Hematopoietic multipotent progenitor cell treated with erythropoietin and hydrocortisone succinate and interleukin-3 and kit ligand, for 15 days (in vitro differentiated cells): ENCODE measurements around the gene MTA3.
"Not testable (repeated sequence)": the region's sequence is repeated elsewhere in the genome, so short reads cannot be mapped to it uniquely, and the experiment has no call there.

Source experiments
- DNase-seq: peaks from one replicate; pipeline ENCODE4 v3.0.0-alpha.2; 2015; ENCODE audit warnings: low spot score

The MTA3 gene

DNA sequence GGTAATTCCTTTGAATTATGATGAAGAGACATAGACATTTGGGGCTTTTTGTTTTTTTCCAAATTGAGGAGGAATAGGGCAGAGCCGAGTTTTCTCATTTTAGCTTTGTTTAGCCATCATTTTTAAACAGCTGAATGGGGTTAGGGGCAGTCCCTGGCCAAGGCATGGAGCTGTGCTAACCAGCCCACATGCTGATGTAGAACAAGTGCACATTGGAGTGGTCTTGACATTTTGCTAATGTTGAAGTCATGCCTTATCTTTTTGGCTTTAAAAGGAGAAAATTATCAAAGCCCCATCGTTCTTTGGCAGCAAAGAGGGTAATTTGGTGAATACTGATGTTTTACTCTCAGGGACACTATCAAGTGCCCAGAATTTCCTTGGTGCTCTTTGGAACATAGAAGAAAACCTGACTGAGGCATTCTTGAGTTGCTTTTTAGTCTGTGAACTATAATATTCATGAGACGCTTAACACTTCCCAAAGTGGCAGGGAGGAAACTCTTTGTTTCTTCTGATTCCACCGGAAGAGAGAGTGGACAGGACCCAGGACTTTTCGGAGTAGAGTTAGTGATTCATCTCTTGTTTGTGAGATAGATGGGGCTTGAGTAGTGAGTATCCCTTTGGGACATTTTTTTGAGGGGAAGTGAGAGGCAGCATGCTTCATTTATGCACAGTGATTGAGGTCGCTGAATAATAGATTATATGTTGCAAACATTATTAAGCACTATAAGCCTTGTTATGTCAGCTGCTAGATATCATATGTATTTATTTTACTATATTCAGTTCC lies 45.0 kb downstream of the MTA3 start:
- no peak for DNase-seq

DNA sequence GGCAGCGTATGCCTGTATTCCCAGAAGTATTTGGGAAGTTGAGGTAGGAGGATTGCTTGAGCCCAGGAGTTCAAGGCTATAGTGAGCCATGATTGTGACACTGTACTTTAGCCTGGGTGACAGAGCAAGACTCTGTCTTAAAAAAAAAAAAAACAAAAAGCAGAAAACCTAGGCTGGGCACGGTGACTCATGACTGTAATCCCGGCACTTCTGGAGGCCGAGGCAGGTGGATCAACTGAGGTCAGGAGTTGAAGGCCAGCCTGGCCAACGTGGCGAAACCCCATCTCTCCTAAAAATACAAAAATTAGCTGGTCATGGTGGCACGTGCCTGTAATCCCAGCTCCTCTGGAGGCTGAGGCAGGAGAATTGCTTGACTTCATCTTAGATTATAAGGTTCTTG lies 46.4 kb downstream of the MTA3 start:
- no peak for DNase-seq

- DNase-seq: no peak
Measured at GRCh38 chr2:42618116-42618515, 49.7 kb downstream of the MTA3 start.

GRCh38 chr2:42618972-42619371 lies 50.5 kb downstream of the MTA3 start:
- DNase-seq: no peak

DNA sequence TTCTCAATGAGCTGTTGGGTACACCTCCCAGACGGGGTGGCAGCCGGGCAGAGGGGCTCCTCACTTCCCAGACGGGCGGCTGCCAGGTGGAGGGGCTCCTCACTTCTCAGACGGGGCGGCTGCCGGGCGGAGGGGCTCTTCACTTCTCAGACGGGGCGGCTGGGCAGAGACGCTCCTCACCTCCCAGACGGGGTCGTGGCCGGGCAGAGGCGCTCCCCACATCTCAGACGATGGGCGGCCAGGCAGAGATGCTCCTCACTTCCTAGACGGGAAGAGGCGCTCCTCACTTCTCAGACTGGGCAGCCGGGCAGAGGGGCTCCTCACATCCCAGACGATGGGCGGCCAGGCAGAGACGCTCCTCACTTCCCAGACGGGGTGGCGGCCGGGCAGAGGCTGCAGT lies 53.2 kb downstream of the MTA3 start:
- DNase-seq: not testable (repeated sequence)

DNA sequence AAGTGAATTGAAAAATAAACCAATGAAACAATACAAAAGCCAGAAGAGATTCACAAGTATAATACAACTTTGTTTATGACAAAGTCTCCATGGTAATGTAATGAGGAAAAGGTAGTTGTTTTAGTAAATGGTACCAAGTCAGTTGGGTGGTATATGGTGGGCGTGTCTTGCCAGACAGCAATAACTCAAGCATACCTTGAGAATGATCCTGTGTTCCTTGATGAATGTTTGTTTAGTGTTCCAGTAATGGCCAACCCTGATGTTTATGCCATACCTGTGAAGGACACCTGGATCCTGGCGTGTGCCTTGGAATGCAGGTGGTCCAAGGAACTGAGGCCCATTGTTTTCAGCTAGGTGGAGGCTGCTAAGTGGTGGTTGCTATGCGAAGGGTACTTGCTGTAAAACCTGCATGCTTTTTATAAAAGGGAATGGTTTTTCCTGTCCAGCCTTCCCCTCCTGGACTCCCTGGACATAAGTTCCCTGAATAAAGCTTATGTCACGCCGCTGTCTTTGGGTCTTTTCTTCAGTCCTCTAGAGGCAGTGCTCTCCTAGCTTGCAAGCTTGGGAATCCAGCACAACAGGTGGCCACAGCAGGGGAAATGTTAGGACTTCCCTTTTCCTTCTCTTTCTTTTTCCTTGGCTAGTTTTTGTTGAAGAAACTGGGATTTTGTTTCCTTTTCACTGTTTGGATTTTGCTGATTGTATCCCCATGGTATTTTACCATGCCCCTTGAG lies 54.7 kb downstream of the MTA3 start:
- DNase-seq: no peak

- no peak for DNase-seq
Measured at GRCh38 chr2:42624047-42624446, 55.6 kb downstream of the MTA3 start.

DNA sequence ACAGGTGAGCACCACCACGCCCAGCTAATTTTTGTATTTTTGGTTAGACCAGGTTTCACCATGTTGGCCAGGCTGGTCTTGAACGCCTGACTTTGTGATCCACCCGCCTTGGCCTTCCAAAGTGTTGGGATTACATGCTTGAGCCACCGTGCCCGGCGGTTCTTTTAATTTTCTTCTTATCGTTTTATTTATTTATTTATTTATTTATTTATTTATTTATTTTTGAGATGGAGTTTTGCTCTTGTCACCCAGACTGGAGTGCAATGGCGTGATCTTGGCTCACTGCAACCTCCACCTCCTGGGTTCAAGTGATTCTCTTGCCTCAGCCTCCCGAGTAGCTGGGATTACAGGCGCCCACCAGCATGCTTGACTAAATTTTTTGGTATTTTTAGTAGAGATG lies 59.6 kb downstream of the MTA3 start:
- DNase-seq: not testable (repeated sequence)

DNA sequence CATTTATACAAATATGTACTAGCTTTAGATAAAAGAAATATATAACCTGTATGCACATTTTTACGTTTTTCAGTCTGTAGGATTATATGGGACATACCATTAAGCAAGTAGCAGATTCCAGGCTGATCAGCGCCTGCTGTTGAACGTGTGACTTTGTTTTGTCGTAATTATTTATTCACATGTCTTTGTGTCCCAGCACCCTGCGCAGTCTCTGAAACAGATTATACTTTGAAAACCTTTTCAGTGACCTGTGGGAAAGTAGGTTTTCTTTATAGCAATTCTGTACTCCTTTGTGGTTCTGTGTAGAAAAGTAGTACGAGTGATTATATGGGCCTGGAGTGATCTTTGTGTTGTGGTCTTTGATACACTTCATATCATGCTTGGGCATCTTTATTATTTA lies 68.5 kb downstream of the MTA3 start:
- DNase-seq: no peak

DNA sequence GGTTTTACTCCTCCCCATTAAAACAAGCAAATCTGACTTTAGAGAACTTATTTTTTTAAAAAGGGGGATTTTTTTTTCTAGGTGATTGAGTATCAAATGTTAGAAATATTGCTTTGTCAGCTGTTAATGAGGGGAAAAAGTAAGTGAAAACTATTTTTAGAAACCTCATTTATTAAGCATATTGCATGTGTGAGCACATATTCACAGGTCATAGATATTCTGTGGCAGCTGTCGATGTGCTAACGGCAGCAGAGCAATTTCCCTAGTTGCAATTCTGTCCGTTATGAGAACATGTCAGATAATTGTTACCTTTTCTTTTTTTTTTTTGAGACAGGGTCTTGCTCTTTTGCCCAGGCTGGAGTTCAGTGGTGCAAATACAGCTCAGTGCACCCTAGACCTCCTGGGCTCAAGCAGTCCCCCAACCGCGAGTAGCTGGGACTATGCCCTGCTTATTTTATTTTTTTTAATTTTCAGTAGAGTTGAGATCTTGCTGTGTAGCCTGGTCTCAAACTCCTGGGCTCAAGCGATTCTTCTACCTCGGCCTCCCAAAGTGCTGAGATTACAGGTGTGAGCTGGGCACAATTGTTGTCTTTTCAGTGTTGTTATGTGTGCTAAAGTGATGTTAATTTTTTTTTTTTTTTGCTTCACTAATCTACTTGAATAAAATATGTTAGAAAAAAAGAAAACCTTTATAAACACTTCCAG lies 69.8 kb downstream of the MTA3 start:
- no peak for DNase-seq

- DNase-seq: no peak
Measured at GRCh38 chr2:42639340-42640077, 71.1 kb downstream of the MTA3 start.

DNA sequence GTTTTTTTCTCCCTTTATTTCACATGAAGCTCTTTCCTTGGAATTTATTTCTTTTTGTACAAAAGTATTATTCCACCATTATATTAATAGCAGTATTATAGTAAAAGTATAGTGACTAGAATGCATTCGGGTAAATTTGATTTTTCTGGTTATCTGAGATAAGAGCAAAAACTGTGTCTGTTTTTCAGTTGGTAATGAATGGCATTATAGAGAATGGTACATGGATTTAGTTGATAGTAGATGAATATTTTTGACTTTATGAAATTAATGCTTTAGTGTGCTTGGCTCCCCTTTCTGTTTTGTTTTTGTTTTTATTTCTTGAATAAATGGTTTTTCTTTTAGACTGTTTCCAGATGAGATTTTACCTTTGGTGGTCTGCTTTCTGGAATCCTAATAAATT lies 71.8 kb downstream of the MTA3 start:
- no peak for DNase-seq

DNA sequence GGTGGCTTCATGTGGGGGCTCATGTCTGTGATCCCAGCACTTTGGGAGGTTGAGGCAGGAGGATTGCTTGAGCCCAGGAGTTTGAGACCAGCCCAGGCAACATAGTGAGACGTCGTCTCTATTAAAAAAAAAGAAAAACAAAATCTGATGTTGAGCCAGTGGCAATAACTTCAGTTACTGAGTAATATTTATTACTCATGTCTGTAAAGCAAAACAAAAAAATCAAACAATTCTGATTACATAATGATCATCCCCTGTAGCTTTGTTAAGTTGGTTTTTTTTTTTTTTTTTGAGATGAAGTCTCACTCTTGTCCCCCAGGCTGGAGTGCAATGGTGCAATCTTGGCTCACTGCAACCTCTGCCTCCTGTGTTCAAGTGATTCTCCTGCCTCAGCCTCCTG lies 73.9 kb downstream of the MTA3 start:
- not testable (repeated sequence) for DNase-seq

GRCh38 chr2:42645551-42645950 lies 77.1 kb downstream of the MTA3 start:
- DNase-seq: no peak

DNA sequence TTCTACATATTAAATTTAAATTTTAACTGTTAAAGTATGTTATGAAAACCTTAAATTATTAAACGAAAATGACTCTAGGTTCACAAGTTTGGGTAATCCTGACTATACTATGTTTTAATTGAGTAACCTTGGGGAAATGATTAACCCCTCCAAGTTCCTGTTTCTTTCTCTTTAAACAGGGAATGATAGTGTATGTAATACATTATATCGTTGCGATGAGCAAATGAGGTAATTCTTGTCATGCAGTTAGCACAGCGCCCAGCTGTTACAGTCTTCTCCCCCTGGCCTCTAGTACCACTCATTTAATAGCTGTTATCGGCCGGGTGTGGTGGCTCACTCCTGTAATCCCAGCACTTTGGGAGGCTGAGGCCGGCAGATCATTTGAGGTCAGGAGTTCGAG lies 80.4 kb downstream of the MTA3 start:
- DNase-seq: no peak

- DNase-seq: no peak
Measured at GRCh38 chr2:42651057-42651456, 82.6 kb downstream of the MTA3 start.

DNA sequence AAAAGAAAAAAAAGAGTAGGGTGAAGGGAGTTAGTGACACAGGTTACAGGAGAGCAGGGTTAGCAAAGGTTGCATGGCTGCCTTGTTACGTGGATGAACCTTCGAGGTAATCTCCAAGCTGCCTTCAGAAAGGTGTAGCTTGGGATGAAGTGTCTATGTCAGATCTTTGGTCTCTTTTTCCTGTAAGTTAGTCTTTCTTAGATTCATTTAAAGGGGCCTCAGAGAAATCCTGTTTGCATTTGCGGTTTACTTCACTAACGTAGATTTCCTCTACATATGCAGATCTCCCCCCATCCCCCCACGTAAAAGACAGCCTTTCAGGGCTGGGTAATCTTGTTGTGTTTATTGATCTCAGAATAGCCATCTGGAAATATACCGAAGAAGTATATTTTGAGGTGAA lies 83.7 kb downstream of the MTA3 start:
- DNase-seq: no peak

GRCh38 chr2:42653039-42653438 lies 84.6 kb downstream of the MTA3 start:
- no peak for DNase-seq

GRCh38 chr2:42653908-42654445 lies 85.5 kb downstream of the MTA3 start:
- no peak for DNase-seq

DNA sequence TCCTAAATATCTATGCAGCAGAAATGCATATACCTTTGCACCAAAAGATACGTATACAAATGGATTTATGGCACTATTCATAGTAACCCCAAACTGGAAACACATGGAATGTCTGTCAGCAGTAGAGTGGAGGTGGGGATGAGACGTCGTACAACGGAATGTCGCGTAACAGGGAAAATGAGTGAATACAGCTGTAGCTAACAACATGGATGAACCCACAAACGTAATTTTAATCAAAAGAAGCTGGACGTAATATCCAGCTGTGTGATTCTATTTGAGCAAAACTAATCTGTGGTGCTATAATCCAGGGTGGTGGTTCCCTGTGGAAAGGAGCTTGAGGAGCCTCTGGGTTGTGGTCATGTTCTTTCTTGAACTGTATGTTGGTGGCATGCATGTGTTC lies 89.9 kb downstream of the MTA3 start:
- no peak for DNase-seq

GRCh38 chr2:42659609-42660008 lies 91.2 kb downstream of the MTA3 start:
- no peak for DNase-seq
